Naive thymus-derived CD4-positive, alpha-beta T cell (primary cell): ENCODE data around the gene CD300H. TPM values are rescaled to one million over a fixed set of nuclear protein-coding genes. Genes with fewer than 3 reads are reported as not detected.

Experiments
- ATAC-seq: fragments of 150-1000 bp; cut with Tn5 transposase; 2 replicates; pipeline ENCODE4 v1.10.0; 2021; ENCODE audit warnings: mild to moderate bottlenecking, moderate library complexity
- CTCF ChIA-PET: fragments of 350-600 bp; sonication (Branson Sonifier 250); formaldehyde crosslinking; loops from one replicate; lab custom pipeline; 2021; ENCODE audit warnings: antibody characterized with exemption; lab: Charles Lee
- POLR2A ChIA-PET: fragments of 350-600 bp; sonication (Branson Sonifier 250); formaldehyde crosslinking; loops from one replicate; lab custom pipeline; 2021; ENCODE audit warnings: antibody characterized with exemption, inconsistent platforms; lab: Charles Lee
- DNase-seq, 9 donors: peaks; one replicate each; pipeline versions ENCODE4 v3.0.0 to v3.0.0-alpha.2; 2020 to 2022; ENCODE audit warnings: mixed read lengths in 1 of 9
- H3K27ac ChIP-seq: one replicate; pipeline ENCODE4 v1.7.0; 2013; ENCODE audit warnings: mild to moderate bottlenecking, low read depth, low read length, moderate library complexity
- H3K27me3 ChIP-seq, 2 donors: one replicate each; pipeline ENCODE4 v1.7.0; 2013; ENCODE audit warnings: low read length in 2 of 2, mild to moderate bottlenecking in 2 of 2, moderate library complexity in 2 of 2; ENCODE audit not compliant: control insufficient read depth in 2 of 2, insufficient read depth in 2 of 2
- H3K36me3 ChIP-seq, 3 experiments: 1 replicate in 2 of 3; 2 replicates in 1 of 3; pipeline ENCODE4 v1.7.0; 2013; ENCODE audit warnings: low read length in 3 of 3, mild to moderate bottlenecking in 3 of 3, moderate library complexity in 1 of 3; ENCODE audit not compliant: insufficient read depth in 3 of 3, control insufficient read depth in 2 of 3
- H3K4me1 ChIP-seq, 2 donors: one replicate each; pipeline ENCODE4 v1.7.0; 2013; ENCODE audit warnings: low read length in 2 of 2, mild to moderate bottlenecking in 2 of 2, moderate library complexity in 1 of 2; ENCODE audit not compliant: control insufficient read depth in 2 of 2, insufficient read depth in 2 of 2
- H3K4me3 ChIP-seq: 2 replicates; pipeline ENCODE4 v1.7.0; 2013; ENCODE audit warnings: mild to moderate bottlenecking, low read length
- H3K9me3 ChIP-seq, 3 experiments: 1 replicate in 2 of 3; 2 replicates in 1 of 3; pipeline ENCODE4 v1.7.0; 2013; ENCODE audit warnings: low read length in 3 of 3; ENCODE audit not compliant: control insufficient read depth in 2 of 3
- H3K27ac Mint-ChIP-seq, 9 donors: one replicate each; pipeline ENCODE4 v1.8.0; 2020 to 2022; ENCODE audit warnings: mixed read lengths in 9 of 9, mild to moderate bottlenecking in 8 of 9, moderate library complexity in 5 of 9, inconsistent platforms in 2 of 9
- H3K27me3 Mint-ChIP-seq, 5 donors: one replicate each; pipeline ENCODE4 v1.8.0; 2021 to 2022; ENCODE audit warnings: mixed read lengths in 5 of 5, mild to moderate bottlenecking in 1 of 5
- H3K36me3 Mint-ChIP-seq, 5 donors: one replicate each; pipeline ENCODE4 v1.8.0; 2020 to 2022; ENCODE audit warnings: mixed read lengths in 5 of 5, mild to moderate bottlenecking in 3 of 5, inconsistent platforms in 1 of 5
- H3K4me1 Mint-ChIP-seq, 7 donors: one replicate each; pipeline ENCODE4 v1.8.0; 2020 to 2022; ENCODE audit warnings: mixed read lengths in 7 of 7, mild to moderate bottlenecking in 3 of 7, inconsistent platforms in 1 of 7
- H3K4me3 Mint-ChIP-seq, 10 donors: one replicate each; pipeline ENCODE4 v1.8.0; 2020 to 2022; ENCODE audit warnings: mild to moderate bottlenecking in 10 of 10, mixed read lengths in 10 of 10, moderate library complexity in 6 of 10, inconsistent platforms in 2 of 10
- H3K9me3 Mint-ChIP-seq, 11 donors: one replicate each; pipeline ENCODE4 v1.8.0; 2020 to 2022; ENCODE audit warnings: mixed read lengths in 11 of 11, mild to moderate bottlenecking in 4 of 11, inconsistent platforms in 1 of 11, moderate library complexity in 1 of 11
- intact Hi-C, 2 donors: fragments of 100-400 bp; cut with micrococcal nuclease; formaldehyde crosslinking; loops; one replicate each; pipeline ENCODE4 v1.15.1; 2023
- polyA plus RNA-seq, 2 donors: library from polyadenylated mRNA; unstranded; fragments of 300-500 nt; fragmentation: Illumina TruSeq; gene quantifications; one replicate each; pipeline ENCODE4 v1.2.3, GENCODE V29; 2021
- total RNA-seq, 6 experiments: library from RNA in 5 of 6; stranded (reverse) in 5 of 6; gene quantifications; 1 replicate in 5 of 6; 2 replicates in 1 of 6; pipeline ENCODE4 v1.2.3 and lab custom pipeline; 2021 to 2026

The CD300H gene
- total and polyA plus RNA-seq, 7 experiments from 2014 or later: 0.72 to 18.3 TPM; not detected in 5

DNA sequence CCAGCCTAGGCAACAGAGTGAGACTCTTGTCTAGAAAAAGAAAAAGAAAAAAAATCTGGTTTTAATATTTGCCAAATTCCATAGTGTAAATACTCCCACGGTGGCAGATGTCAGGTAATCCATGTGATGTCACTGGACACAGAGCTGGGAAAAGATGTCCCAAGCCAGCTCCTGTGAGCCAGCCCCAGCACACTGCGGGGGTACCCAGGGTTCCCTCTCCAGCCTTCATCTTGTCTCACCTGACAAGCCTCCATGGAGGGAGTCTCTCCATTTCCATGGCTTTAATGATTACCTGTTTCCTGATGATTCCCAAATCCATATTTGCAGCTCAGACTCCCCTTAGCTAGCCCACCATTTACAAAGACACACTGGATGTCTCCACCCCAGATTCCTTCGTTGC lies 40.6 kb downstream of the CD300H start:
- H3K36me3 ChIP-seq: no peaks in the 10 kb centered on the region
- peaks cover 0 to 6% (median 4%) of the 10 kb centered on the region in 11 donors for H3K9me3 Mint-ChIP-seq
- POLR2A ChIA-PET: no interaction called here

DNA sequence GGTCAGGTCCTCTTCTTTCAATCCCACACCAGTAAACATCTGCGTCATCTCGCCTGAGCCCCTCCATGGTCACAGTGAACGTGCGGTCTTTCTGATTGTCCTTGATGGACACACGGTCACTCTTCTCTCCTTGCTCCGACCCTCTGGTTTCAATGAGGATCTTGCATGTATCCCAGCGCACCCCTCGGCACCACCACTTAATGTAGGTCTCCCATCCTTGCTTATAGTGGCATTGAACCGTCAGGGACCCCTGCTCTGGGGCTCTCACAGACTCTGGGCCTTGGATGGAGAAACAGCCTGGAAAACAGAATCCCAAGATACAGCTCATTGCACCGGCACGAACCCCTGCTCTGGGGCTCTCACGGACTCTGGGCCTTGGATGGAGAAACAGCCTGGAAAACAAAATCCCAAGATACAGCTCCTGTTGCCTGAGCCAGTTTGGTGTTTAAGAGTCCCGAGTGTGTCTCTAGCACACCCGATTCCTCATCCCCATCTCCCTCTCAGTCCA lies 41.5 kb downstream of the CD300H start:
- peak in 1 of 9 donors; percentile 10 for DNase-seq
- Histone ChIP-seq H3K36me3 (no peaks in the 10 kb centered on the region), H3K9me3 (no peaks in the 10 kb centered on the region), H3K4me3 (no peak overlapping the region), H3K27ac (no peak overlapping the region), H3K4me1 (no peaks in the 10 kb centered on the region), H3K27me3 (no peaks in the 10 kb centered on the region)
- H3K4me1 Mint-ChIP-seq: peaks cover 0 to 12% (median 0%) of the 10 kb centered on the region in 7 donors
- ATAC-seq: no peak
- H3K27ac Mint-ChIP-seq: no peak overlapping the region
- H3K36me3 Mint-ChIP-seq: peaks cover 0 to 2% (median 0%) of the 10 kb centered on the region in 5 donors
- H3K9me3 Mint-ChIP-seq: peaks cover 0 to 6% (median 4%) of the 10 kb centered on the region in 11 donors
- intact Hi-C loops: no loop called here
- H3K4me3 Mint-ChIP-seq: no peak overlapping the region
- POLR2A ChIA-PET: no interaction called here
- CTCF ChIA-PET: interaction anchor here (0.7 to 1.4 kb wide), 2 partner anchors 69 to 158 kb away, joined by 3 read pairs; no protein-coding TSS in a partner anchor
- H3K27me3 Mint-ChIP-seq: peaks cover 17 to 47% (median 24%) of the 10 kb centered on the region in 5 donors

More for the DNA sequence above, 40.6 kb downstream of the CD300H start:
- Histone ChIP-seq H3K27me3 (no peaks in the 10 kb centered on the region), H3K9me3 (no peaks in the 10 kb centered on the region), H3K4me3 (no peak overlapping the region), H3K4me1 (no peaks in the 10 kb centered on the region), H3K27ac (no peak overlapping the region)
- CTCF ChIA-PET: interaction anchor here (1.4 kb wide), 1 partner anchor 159 kb away, joined by 3 read pairs; no protein-coding TSS in a partner anchor
- ATAC-seq (no peak), DNase-seq (no peak)
- H3K36me3 Mint-ChIP-seq: no peaks in the 10 kb centered on the region
- H3K4me1 Mint-ChIP-seq: peaks cover 0 to 10% (median 0%) of the 10 kb centered on the region in 7 donors
- intact Hi-C loops: no loop called here
- no peak overlapping the region for H3K4me3 Mint-ChIP-seq
- peaks cover 14 to 47% (median 26%) of the 10 kb centered on the region in 5 donors for H3K27me3 Mint-ChIP-seq
- H3K27ac Mint-ChIP-seq: no peak overlapping the region

GRCh38 chr17:74525465-74525725 lies 41.9 kb downstream of the CD300H start:
- H3K27me3 ChIP-seq: no peaks in the 10 kb centered on the region
- H3K27ac Mint-ChIP-seq: no peak overlapping the region
- intact Hi-C loops: no loop called here
- H3K9me3 ChIP-seq: no peaks in the 10 kb centered on the region
- H3K36me3 ChIP-seq: no peaks in the 10 kb centered on the region
- H3K4me1 Mint-ChIP-seq: peaks cover 0 to 13% (median 0%) of the 10 kb centered on the region in 7 donors
- ATAC-seq: no peak
- POLR2A ChIA-PET: no interaction called here
- peaks cover 16 to 47% (median 26%) of the 10 kb centered on the region in 5 donors for H3K27me3 Mint-ChIP-seq
- H3K9me3 Mint-ChIP-seq: peaks cover 0 to 7% (median 4%) of the 10 kb centered on the region in 11 donors
- H3K4me3 Mint-ChIP-seq: no peak overlapping the region
- H3K36me3 Mint-ChIP-seq: peaks cover 0 to 2% (median 0%) of the 10 kb centered on the region in 5 donors
- H3K4me1 ChIP-seq: no peaks in the 10 kb centered on the region
- CTCF ChIA-PET: interaction anchor here (0.7 to 1.4 kb wide), 2 partner anchors 69 to 157 kb away, joined by 3 read pairs; no protein-coding TSS in a partner anchor
- H3K27ac ChIP-seq: no peak overlapping the region
- H3K4me3 ChIP-seq: no peak overlapping the region
- peak in 1 of 9 donors; percentile 7 for DNase-seq

- H3K4me1 ChIP-seq: no peaks in the 10 kb centered on the region
- peaks cover 16 to 43% (median 26%) of the 10 kb centered on the region in 5 donors for H3K27me3 Mint-ChIP-seq
- H3K9me3 ChIP-seq: no peaks in the 10 kb centered on the region
- no peak overlapping the region for H3K27ac ChIP-seq
- CTCF ChIA-PET: no interaction called here
- no peaks in the 10 kb centered on the region for H3K27me3 ChIP-seq
- H3K4me1 Mint-ChIP-seq: peaks cover 0 to 13% (median 0%) of the 10 kb centered on the region in 7 donors
- intact Hi-C loops: no loop called here
- no peak overlapping the region for H3K4me3 ChIP-seq
- H3K27ac Mint-ChIP-seq: no peak overlapping the region
- POLR2A ChIA-PET: no interaction called here
- ATAC-seq (no peak), DNase-seq (peak in 1 of 9 donors; percentile 6)
- no peaks in the 10 kb centered on the region for H3K36me3 ChIP-seq
- no peak overlapping the region for H3K4me3 Mint-ChIP-seq
- peaks cover 0 to 10% (median 4%) of the 10 kb centered on the region in 11 donors for H3K9me3 Mint-ChIP-seq
- peaks cover 0 to 3% (median 0%) of the 10 kb centered on the region in 5 donors for H3K36me3 Mint-ChIP-seq
Observed at GRCh38 chr17:74524653-74525464, 42.5 kb downstream of the CD300H start.

DNA sequence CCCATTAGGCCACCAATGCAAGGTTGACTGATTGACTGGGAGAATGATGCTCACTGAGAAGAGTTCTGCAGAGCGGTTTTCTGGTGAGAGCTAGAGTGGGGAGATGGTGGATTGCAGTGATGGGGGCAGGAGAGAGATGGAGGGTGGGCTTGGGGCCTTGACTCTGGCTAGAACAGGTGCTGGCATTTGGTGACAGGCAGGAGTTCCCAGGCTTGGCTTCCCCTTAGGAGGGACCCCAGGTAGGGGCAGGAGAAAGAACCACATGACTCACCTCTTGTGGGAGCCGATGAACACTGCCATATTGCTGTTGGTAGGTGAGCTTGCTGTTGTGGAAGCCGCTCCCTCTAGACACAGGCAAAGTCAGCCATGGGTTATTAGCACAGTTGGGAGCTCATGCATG lies 44.0 kb downstream of the CD300H start:
- H3K36me3 ChIP-seq: no peaks in the 10 kb centered on the region
- Mint-ChIP-seq H3K9me3 (peaks cover 0 to 18% (median 9%) of the 10 kb centered on the region in 11 donors), H3K4me1 (peaks cover 0 to 13% (median 0%) of the 10 kb centered on the region in 7 donors), H3K4me3 (no peak overlapping the region), H3K27me3 (peaks cover 14 to 44% (median 30%) of the 10 kb centered on the region in 5 donors), H3K36me3 (peaks cover 0 to 5% (median 3%) of the 10 kb centered on the region in 5 donors), H3K27ac (no peak overlapping the region)
- H3K4me1 ChIP-seq: no peaks in the 10 kb centered on the region
- H3K9me3 ChIP-seq: no peaks in the 10 kb centered on the region
- intact Hi-C loops: no loop called here
- POLR2A ChIA-PET: no interaction called here
- no peak overlapping the region for H3K27ac ChIP-seq
- no peak for DNase-seq
- no peak overlapping the region for H3K4me3 ChIP-seq
- no peak for ATAC-seq
- no peaks in the 10 kb centered on the region for H3K27me3 ChIP-seq
- CTCF ChIA-PET: no interaction called here

DNA sequence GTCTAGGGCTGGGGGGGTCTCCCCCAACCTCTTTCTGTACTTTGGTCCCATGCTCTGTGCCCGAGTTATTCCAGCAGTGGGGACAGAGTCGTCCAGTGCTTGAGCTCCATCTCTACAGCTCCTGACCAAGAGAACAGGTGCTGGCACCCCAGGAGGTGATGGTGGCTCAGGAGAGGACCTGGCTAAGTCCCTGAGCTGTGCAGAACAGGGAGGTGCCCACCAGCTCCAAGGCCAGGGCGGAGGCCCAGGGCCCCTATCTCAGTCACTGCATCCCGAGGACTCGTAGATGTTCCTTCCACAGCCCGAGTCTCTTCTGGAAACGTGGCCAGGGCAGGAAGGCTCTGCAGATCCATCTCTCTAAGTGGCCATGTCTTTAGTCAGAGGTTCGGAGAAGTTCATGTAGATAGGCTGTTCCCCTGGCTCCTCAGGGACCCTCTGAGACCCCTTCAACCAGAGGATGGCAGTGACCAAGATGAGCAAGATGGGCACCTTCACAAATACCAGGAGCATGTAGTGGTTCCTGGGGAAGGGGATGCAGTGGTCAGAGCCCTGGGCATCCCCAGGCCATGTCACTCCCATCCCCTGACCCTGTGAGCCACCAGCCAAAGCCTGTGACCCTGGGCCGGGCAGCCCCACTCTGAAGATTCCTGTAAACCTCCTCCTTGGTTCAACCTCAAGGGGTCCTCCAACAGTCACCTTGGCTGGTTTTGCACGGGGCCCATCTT lies 44.8 kb downstream of the CD300H start:
- peaks cover 0 to 13% (median 0%) of the 10 kb centered on the region in 7 donors for H3K4me1 Mint-ChIP-seq
- CTCF ChIA-PET: no interaction called here
- Histone ChIP-seq H3K36me3 (no peaks in the 10 kb centered on the region), H3K27me3 (no peaks in the 10 kb centered on the region), H3K27ac (no peak overlapping the region), H3K4me3 (no peak overlapping the region), H3K4me1 (no peaks in the 10 kb centered on the region), H3K9me3 (no peaks in the 10 kb centered on the region)
- no peak overlapping the region for H3K27ac Mint-ChIP-seq
- H3K9me3 Mint-ChIP-seq: peaks cover 3 to 26% (median 12%) of the 10 kb centered on the region in 11 donors
- H3K36me3 Mint-ChIP-seq: peaks cover 0 to 8% (median 5%) of the 10 kb centered on the region in 5 donors
- intact Hi-C loops: no loop called here
- POLR2A ChIA-PET: no interaction called here
- H3K27me3 Mint-ChIP-seq: peaks cover 17 to 48% (median 32%) of the 10 kb centered on the region in 5 donors
- H3K4me3 Mint-ChIP-seq: no peak overlapping the region
- ATAC-seq: no peak
- DNase-seq: peak in 1 of 9 donors; percentile 8
